Mesendoderm (in vitro differentiated cells): ENCODE data around the gene MAGEA8.

ENCODE experiments used
- DNase-seq: peaks from one replicate; pipeline ENCODE4 v3.0.0; 2013
- H2AK5ac ChIP-seq: 2 replicates; pipeline ENCODE4 v1.6.1; 2013; ENCODE audit warnings: low read length, inconsistent platforms
- H2BK120ac ChIP-seq: 2 replicates; pipeline ENCODE4 v1.6.1; 2013; ENCODE audit warnings: low read depth, mild to moderate bottlenecking, low read length, moderate library complexity, mixed read lengths
- H2BK15ac ChIP-seq: replicated peaks from 2 replicates; pipeline ENCODE4 v1.6.1; 2013; ENCODE audit warnings: low read depth, mild to moderate bottlenecking, moderate library complexity
- H2BK5ac ChIP-seq: 2 replicates; pipeline ENCODE4 v1.6.1; 2013; ENCODE audit warnings: low read length, inconsistent platforms
- H3K18ac ChIP-seq: 2 replicates; pipeline ENCODE4 v1.6.1; 2013; ENCODE audit warnings: mild to moderate bottlenecking, low read length, mixed read lengths
- H3K23ac ChIP-seq: one replicate; pipeline ENCODE4 v1.6.1; 2013; ENCODE audit warnings: low read length
- H3K27ac ChIP-seq: 2 replicates; pipeline ENCODE4 v1.5.1; 2013; ENCODE audit warnings: low read depth, mild to moderate bottlenecking, inconsistent platforms, low read length, moderate library complexity
- H3K27me3 ChIP-seq: 2 replicates; pipeline ENCODE4 v1.6.1; 2013; ENCODE audit warnings: low read length, control low read depth, mild to moderate bottlenecking, inconsistent platforms; ENCODE audit not compliant: insufficient read depth, poor library complexity
- H3K36me3 ChIP-seq: 2 replicates; pipeline ENCODE4 v1.6.1; 2013; ENCODE audit warnings: low read length, inconsistent platforms; ENCODE audit not compliant: control insufficient read depth, insufficient read depth
- H3K4ac ChIP-seq: one replicate; pipeline ENCODE4 v1.6.1; 2013; ENCODE audit warnings: low read depth, mild to moderate bottlenecking, low read length, moderate library complexity
- H3K4me1 ChIP-seq: 2 replicates; pipeline ENCODE4 v1.6.1; 2013; ENCODE audit warnings: low read depth, low read length, inconsistent platforms; ENCODE audit not compliant: control insufficient read depth
- H3K4me2 ChIP-seq: 2 replicates; pipeline ENCODE4 v1.6.1; 2013; ENCODE audit warnings: low read length
- H3K4me3 ChIP-seq: 2 replicates; pipeline ENCODE4 v1.5.1; 2013; ENCODE audit warnings: mild to moderate bottlenecking, low read length
- H3K56ac ChIP-seq: one replicate; pipeline ENCODE4 v1.6.1; 2013; ENCODE audit warnings: low read length
- H3K79me1 ChIP-seq: 2 replicates; pipeline ENCODE4 v1.6.1; 2013; ENCODE audit warnings: low read length, inconsistent platforms
- H3K79me2 ChIP-seq: 2 replicates; pipeline ENCODE4 v1.6.1; 2013; ENCODE audit warnings: mild to moderate bottlenecking, low read length; ENCODE audit not compliant: control insufficient read depth, insufficient read depth
- H3K9ac ChIP-seq: 2 replicates; pipeline ENCODE4 v1.6.1; 2013; ENCODE audit warnings: low read length, inconsistent platforms
- H4K5ac ChIP-seq: one replicate; pipeline ENCODE4 v1.6.1; 2013; ENCODE audit warnings: low read length
- H4K8ac ChIP-seq: one replicate; pipeline ENCODE4 v1.6.1; 2013; ENCODE audit warnings: low read depth, mild to moderate bottlenecking, control low read depth, low read length, moderate library complexity
- WGBS: extraction: QIAGEN DNeasy Blood & Tissue Kit; methylation state at CpG from one replicate; pipeline ENCODE4 v1.1.7; 2013; ENCODE audit warnings: low lambda C conversion rate, missing lambda C conversion rate; ENCODE audit not compliant: insufficient coverage; ENCODE audit errors: extremely low coverage; 5-methylcytosine and 5-hydroxymethylcytosine counted together

The MAGEA8 gene

GRCh38 chrX:149908308-149908707, 27.3 kb downstream of the MAGEA8 start:
- WGBS = no CpG with 5 or more reads among the region's 3 CpGs
- H3K4me3 ChIP-seq = no peak overlapping the region

DNA sequence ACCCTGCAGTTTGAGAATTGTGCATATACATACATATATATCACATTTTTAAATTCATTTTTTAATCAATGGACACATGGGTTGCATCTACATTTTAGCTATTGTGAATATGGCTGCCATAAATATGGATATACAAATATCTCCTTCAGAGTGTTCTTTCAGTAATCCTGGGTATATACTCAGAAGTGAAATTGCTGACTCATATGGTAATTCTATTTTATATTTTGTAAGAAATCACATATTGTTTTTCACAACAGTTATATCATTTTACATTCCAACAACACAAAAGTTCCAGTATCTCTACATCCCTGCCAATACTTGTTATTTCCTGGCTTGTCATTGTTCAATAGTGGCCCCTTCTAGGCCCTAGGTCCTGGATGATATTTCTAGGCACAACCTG, 27.7 kb downstream of the MAGEA8 start:
- H2BK15ac ChIP-seq = no peak overlapping the region
- H3K4ac ChIP-seq = no peak overlapping the region
- no peak overlapping the region for H3K9ac ChIP-seq
- no peak overlapping the region for H4K5ac ChIP-seq
- H3K4me2 ChIP-seq = no peak overlapping the region
- H3K27ac ChIP-seq = no peak overlapping the region
- no peaks in the 10 kb centered on the region for H3K36me3 ChIP-seq
- H4K8ac ChIP-seq = no peak overlapping the region
- H2AK5ac ChIP-seq = no peak overlapping the region
- H3K4me3 ChIP-seq = no peak overlapping the region
- H3K23ac ChIP-seq = no peak overlapping the region
- DNase-seq = no peak
- no peak overlapping the region for H2BK120ac ChIP-seq
- H3K18ac ChIP-seq = no peak overlapping the region
- H3K79me1 ChIP-seq = no peaks in the 10 kb centered on the region
- H3K56ac ChIP-seq = no peak overlapping the region
- no peaks in the 10 kb centered on the region for H3K27me3 ChIP-seq
- H3K4me1 ChIP-seq = no peaks in the 10 kb centered on the region
- H2BK5ac ChIP-seq = no peak overlapping the region
- no peaks in the 10 kb centered on the region for H3K79me2 ChIP-seq

More at GRCh38 chrX:149908308-149908707, 27.3 kb downstream of the MAGEA8 start:
- Histone ChIP-seq H3K36me3 (no peaks in the 10 kb centered on the region), H4K5ac (no peak overlapping the region), H2BK15ac (no peak overlapping the region), H3K23ac (no peak overlapping the region), H3K4me2 (no peak overlapping the region), H3K79me2 (no peaks in the 10 kb centered on the region), H3K27me3 (no peaks in the 10 kb centered on the region), H2AK5ac (no peak overlapping the region), H3K79me1 (no peaks in the 10 kb centered on the region), H2BK5ac (no peak overlapping the region), H4K8ac (no peak overlapping the region), H2BK120ac (no peak overlapping the region), H3K27ac (no peak overlapping the region), H3K4ac (no peak overlapping the region), H3K56ac (no peak overlapping the region), H3K18ac (no peak overlapping the region), H3K4me1 (no peaks in the 10 kb centered on the region), H3K9ac (no peak overlapping the region)
- no peak for DNase-seq

DNA sequence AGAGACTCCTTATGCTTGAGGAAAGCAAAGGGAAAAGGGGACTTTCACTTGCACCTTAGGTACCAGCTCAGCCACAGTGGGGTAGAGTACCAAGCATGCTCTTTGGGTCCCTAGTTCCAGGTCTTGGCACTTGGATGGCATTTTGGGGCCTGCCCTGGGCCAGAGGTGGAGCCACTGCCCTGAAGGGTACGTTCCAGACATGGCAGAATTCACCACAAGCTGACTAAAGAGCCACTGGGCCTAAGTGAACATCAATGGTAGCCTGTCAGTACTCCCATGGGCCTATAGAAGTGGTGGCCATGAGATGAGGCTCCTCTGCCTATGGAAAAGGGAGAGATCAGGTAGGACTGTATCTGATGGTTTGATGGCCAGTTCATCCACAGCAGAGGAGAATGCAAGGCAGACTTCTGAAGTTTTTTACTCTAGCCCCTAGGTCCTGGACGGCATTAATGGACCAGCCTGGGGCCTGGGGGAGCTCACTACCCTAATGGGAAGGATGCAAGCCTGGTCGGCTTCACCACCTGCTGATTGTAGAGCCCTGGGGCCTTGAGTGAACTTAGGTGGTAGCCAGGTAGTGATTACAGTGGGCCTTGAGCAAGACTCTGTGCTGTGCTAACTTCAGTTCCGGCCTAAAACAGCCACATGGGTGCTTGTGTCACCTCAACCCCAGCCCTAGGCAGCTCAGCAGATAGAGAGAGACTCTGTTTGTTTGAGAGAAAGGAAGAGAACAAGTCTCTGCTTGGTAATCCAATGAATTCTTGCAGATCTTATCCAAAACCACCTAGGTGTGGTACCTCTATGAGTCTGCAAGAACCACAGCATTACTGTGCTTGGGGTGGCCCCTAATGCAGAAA, 28.6 kb downstream of the MAGEA8 start:
- Histone ChIP-seq H3K27ac (no peak overlapping the region), H3K23ac (no peak overlapping the region), H4K8ac (no peak overlapping the region), H3K36me3 (no peaks in the 10 kb centered on the region), H3K4me3 (no peak overlapping the region), H2BK120ac (no peak overlapping the region), H2AK5ac (no peak overlapping the region), H3K27me3 (no peaks in the 10 kb centered on the region), H2BK15ac (no peak overlapping the region), H3K4ac (no peak overlapping the region), H2BK5ac (no peak overlapping the region), H3K4me1 (no peaks in the 10 kb centered on the region), H3K79me1 (no peaks in the 10 kb centered on the region), H4K5ac (no peak overlapping the region), H3K56ac (no peak overlapping the region), H3K4me2 (no peak overlapping the region), H3K18ac (no peak overlapping the region), H3K9ac (no peak overlapping the region), H3K79me2 (no peaks in the 10 kb centered on the region)
- WGBS = no CpG with 5 or more reads among the region's 4 CpGs
- no peak for DNase-seq

DNA sequence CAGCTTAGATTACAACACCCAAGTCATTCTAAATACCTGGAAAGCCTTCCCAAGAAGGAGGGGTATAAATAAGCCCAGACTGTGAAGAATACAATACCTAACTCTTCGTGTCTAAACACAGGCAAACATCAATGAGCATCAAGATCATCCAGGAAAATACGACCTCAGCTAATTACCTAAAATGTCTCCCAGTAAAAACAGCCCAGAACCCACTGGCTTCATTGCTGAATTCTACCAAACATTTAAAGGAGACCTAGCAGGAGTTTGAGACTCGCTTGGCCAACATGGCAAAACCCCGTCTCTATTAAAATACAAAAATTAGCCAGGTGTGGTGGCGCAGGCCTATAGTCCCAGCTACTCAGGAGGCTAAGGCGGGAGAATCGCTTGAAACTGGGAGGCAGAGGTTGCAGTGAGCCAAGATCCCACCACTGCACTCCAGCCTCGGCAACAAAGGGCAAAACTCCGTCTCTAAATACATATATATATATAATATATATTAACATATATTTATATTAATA, 29.3 kb downstream of the MAGEA8 start:
- H3K27me3 ChIP-seq = no peaks in the 10 kb centered on the region
- H3K4me1 ChIP-seq = no peaks in the 10 kb centered on the region
- WGBS = no CpG with 5 or more reads among the region's 9 CpGs
- no peak overlapping the region for H3K56ac ChIP-seq
- H4K5ac ChIP-seq = no peak overlapping the region
- no peak overlapping the region for H3K4me3 ChIP-seq
- H2AK5ac ChIP-seq = no peak overlapping the region
- no peak overlapping the region for H2BK15ac ChIP-seq
- no peak overlapping the region for H3K23ac ChIP-seq
- H3K27ac ChIP-seq = no peak overlapping the region
- H3K4ac ChIP-seq = no peak overlapping the region
- no peak overlapping the region for H2BK5ac ChIP-seq
- no peaks in the 10 kb centered on the region for H3K36me3 ChIP-seq
- H2BK120ac ChIP-seq = no peak overlapping the region
- H3K79me2 ChIP-seq = no peaks in the 10 kb centered on the region
- DNase-seq = no peak
- H4K8ac ChIP-seq = no peak overlapping the region
- no peaks in the 10 kb centered on the region for H3K79me1 ChIP-seq
- no peak overlapping the region for H3K4me2 ChIP-seq
- no peak overlapping the region for H3K18ac ChIP-seq
- no peak overlapping the region for H3K9ac ChIP-seq

DNA sequence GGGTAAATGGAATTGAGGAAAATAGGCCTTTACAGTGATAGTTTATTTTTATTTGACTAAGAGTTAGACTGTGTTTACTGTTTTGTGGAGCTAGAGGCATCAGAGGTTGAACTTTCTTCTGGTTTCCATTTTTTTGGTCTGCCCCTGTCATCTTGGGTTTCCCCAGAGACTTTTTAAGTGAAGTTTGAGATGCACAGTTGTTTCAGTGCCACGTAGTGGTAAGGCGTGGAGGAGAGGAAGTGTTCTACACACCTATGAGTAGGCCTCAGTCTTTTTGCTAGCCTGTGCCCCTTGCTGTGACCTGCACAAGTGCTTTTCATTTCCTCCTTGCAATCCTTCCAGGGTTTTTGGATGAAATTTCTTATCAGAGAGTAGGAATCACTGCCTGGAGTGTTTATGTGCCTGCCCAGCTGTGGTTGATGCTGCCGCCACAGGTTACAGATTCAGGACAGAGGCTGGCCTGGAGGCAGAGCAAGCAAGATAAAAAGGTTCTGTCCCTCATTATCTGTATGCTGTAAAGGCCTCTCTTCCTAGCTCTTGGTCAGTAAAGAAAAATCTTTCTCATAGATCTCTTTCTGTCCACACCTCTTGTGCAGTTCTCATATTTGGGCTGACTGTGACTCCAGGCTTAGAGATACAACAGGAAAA, 35.9 kb downstream of the MAGEA8 start:
- H3K27me3 ChIP-seq = no peaks in the 10 kb centered on the region
- H3K27ac ChIP-seq = no peak overlapping the region
- no peak overlapping the region for H3K23ac ChIP-seq
- H3K56ac ChIP-seq = no peak overlapping the region
- DNase-seq = no peak
- H3K4me2 ChIP-seq = no peak overlapping the region
- H3K79me1 ChIP-seq = no peaks in the 10 kb centered on the region
- no CpG with 5 or more reads among the region's 3 CpGs for WGBS
- H3K36me3 ChIP-seq = no peaks in the 10 kb centered on the region
- no peak overlapping the region for H2BK5ac ChIP-seq
- no peak overlapping the region for H2BK15ac ChIP-seq
- H3K79me2 ChIP-seq = no peaks in the 10 kb centered on the region
- H4K8ac ChIP-seq = no peak overlapping the region
- no peak overlapping the region for H4K5ac ChIP-seq
- no peak overlapping the region for H3K4ac ChIP-seq
- no peak overlapping the region for H3K4me3 ChIP-seq
- no peak overlapping the region for H2BK120ac ChIP-seq
- H3K9ac ChIP-seq = no peak overlapping the region
- no peaks in the 10 kb centered on the region for H3K4me1 ChIP-seq
- H3K18ac ChIP-seq = no peak overlapping the region
- H2AK5ac ChIP-seq = no peak overlapping the region
